Peyer's patch (tissue), 4 donors: ENCODE data around the gene TAF1B.

ENCODE experiments used
- CTCF ChIP-seq, 6 experiments: fragments of 450-650 bp in 4 of 6; fragments of 200-600 bp in 2 of 6; sonication (generic) in 1 of 6; IDR thresholded peaks; one replicate each; pipeline ENCODE4 v1.5.1; 2017 to 2019; ENCODE audit warnings: antibody characterized with exemption in 6 of 6, mild to moderate bottlenecking in 3 of 6, moderate library complexity in 1 of 6
- POLR2A ChIP-seq, 2 donors: fragments of 450-650 bp; IDR thresholded peaks; one replicate each; pipeline ENCODE4 v1.5.1; 2017; ENCODE audit warnings: antibody characterized with exemption in 2 of 2, mild to moderate bottlenecking in 2 of 2, moderate library complexity in 2 of 2

DNA sequence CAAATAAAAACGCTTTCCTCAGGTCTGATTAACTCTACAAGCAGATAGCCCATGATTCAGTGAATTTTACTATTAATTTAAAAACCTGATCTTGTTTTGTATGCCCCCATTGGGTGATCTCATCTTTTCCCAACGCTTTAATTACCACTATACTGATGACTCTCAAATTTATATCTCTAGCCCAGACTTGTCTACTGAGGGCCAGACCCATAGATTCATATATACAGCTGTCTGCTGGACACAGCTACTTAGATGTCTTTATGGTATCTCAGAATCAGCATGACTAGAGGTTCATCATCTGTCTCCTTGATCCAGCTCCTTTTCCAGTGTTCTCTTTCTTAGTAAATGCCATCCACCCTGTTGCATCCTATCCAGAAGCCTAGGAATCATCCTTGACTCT is 33.8 kb downstream of the TAF1B start:
- TF ChIP-seq CTCF (IDR thresholded peaks at IDR 0.05) = no peak
- TF ChIP-seq POLR2A (IDR thresholded peaks at IDR 0.05) = no peak
